Activated naive CD8-positive, alpha-beta T cell treated with anti-CD3 and anti-CD28 coated beads, Interleukin-2, amount 50 U/mL, for 16 hours (primary cell): ENCODE measurements around the gene SLC17A4.

ENCODE experiments used
- DNase-seq: peaks from one replicate; pipeline ENCODE4 v3.0.0-alpha.2; 2020; ENCODE audit warnings: low read depth, low spot score

Gene SLC17A4, protein sequence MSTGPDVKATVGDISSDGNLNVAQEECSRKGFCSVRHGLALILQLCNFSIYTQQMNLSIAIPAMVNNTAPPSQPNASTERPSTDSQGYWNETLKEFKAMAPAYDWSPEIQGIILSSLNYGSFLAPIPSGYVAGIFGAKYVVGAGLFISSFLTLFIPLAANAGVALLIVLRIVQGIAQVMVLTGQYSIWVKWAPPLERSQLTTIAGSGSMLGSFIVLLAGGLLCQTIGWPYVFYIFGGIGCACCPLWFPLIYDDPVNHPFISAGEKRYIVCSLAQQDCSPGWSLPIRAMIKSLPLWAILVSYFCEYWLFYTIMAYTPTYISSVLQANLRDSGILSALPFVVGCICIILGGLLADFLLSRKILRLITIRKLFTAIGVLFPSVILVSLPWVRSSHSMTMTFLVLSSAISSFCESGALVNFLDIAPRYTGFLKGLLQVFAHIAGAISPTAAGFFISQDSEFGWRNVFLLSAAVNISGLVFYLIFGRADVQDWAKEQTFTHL

GRCh38 chr6:25754535-25754934 is at the start of gene SLC17A4:
SLC17A4 (plus strand) TSS chr6:25754742; CDS start chr6:25761963, 7,221 bp downstream.
- no peak for DNase-seq

- no peak for DNase-seq
Observed at GRCh38 chr6:25706314-25707014, 48.1 kb upstream of the SLC17A4 start.

DNA sequence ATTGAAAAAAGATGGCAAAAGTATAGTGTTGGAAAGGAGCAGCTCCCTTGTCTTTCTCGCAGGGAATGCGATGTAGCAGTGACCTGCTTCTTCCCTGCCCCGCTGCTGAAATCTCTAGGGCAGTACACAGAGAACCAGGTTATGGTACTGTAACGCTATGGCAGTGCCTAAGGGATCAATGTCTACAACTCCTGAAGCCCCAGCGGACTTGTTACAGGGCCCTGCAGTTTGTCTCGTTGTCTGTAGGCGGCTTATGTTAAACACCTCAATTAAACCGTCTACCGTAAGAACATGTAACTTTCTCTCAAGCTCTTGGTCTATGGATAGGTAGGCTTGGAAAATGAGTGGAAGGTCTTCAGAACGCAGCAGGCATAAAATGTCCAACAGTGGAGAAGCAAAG is 44.8 kb upstream of the SLC17A4 start:
- DNase-seq: no peak

DNA sequence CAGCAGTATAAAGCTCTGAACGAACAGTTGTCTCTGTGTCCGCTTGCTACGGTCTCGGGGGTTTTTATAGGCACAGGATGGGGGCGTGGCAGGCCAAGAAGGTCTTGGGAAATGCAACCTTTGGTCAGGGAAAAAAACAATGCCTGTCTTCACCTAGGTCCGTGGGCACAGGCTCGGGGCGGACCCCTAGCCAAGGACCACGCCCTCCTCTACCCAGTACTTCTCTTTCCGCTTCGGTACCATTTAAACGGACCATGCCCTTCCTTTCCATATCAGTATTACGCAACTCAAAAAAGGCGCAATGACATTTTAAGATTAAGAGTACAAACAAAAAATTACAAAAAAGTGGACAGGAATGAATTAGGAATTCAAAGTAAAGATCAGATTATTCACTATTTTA is 44.3 kb upstream of the SLC17A4 start:
- DNase-seq: no peak

- DNase-seq: no peak
Observed at GRCh38 chr6:25713824-25714223, 40.7 kb upstream of the SLC17A4 start.

- DNase-seq: no peak
Observed at GRCh38 chr6:25714765-25715164, 39.8 kb upstream of the SLC17A4 start.

DNA sequence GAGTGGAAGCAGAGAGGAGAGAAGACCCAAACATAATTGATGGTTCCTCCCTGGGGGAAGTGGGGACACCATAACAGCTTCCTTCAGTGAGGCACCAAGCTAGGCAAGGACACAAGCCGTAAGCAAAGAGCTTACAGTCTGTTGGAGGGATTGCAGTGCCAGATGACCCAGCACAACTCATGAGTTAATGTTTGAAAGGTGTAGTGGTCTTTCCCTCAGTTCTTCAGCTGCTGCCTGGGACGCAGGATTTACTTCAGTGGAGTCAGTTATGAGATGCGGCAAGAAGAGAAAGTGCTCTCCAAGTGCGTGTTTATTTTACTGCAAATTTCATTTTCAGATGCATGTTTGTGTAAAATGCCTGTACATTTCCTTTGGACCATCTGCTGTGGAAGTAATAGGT is 38.7 kb upstream of the SLC17A4 start:
- DNase-seq: no peak

DNA sequence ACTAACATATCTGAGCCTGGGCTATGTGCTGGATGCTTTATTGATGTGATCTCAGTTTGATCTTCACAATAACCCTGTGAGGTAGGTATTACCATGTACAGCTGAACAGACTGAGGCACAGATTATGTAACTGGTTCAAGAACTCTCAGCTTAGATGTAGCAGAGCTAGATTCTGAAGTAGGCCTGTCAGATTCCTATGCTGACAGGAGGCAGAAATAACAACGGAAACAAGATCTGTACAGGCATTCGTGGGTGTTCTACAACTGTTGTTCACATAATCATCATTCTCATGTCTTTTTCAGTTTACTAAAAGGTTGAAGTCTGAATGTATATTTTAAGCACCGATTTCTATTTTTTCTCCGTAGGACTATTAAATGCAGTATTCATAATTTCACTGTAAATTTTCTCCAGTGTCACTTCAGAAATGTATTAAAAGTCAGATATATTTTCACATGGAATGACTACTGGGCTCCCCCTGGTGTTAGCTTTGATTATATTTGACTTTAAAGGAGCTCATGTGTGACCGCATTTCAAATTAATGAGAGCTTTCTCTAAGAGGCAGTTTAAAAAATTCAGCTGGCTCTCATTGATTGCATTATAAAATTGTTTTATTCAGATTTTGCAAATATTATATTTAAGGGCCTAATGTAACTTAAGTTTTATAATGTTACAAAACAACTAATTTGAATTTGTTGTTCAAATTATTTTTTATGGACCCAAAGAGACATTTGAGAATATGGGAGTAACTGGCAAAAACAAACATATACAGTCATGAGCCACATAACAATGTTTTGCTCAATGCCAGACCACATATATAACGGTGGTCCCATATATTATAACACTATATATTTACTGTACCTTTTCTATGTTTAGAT is 36.4 kb upstream of the SLC17A4 start:
- DNase-seq: no peak

- no peak for DNase-seq
Observed at GRCh38 chr6:25726122-25726911, 28.2 kb upstream of the SLC17A4 start.

DNA sequence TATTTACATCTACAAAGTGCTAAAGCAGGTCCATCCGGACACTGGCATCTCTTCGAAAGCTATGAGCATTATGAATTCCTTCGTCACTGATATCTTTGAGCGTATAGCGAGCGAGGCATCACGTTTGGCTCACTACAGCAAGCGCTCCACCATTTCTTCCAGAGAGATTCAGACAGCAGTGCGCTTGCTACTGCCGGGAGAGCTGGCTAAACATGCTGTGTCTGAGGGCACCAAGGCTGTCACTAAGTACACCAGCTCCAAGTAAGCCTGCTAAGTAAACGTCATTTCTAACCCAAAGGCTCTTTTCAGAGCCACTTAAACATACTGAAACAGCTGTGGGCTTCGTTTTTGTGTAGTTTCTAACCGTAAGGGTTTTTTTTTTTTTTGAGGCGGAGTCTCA is 27.5 kb upstream of the SLC17A4 start:
- no peak for DNase-seq

GRCh38 chr6:25730907-25731306 is 23.6 kb upstream of the SLC17A4 start:
- DNase-seq: no peak

DNA sequence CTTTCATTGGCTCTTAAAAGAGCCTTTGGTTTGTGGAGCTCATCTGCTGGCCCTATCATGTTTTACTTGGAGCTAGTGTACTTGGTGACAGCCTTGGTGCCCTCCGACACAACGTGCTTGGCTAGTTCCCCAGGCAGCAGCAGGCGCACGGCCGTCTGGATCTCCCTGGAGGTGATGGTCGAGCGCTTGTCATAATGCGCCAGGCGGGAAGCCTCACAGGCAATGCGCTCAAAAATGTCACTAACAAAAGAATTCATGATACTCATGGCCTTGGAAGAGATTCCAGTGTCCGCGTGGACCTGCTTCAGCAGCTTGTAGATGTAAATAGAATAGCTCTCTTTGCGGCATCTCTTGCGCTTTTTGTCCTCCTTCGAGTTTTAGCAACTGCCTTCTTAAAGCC is 22.8 kb upstream of the SLC17A4 start:
- no peak for DNase-seq

- no peak for DNase-seq
Observed at GRCh38 chr6:25732468-25733198, 21.9 kb upstream of the SLC17A4 start.

- no peak for DNase-seq
Observed at GRCh38 chr6:25735261-25735660, 19.3 kb upstream of the SLC17A4 start.

DNA sequence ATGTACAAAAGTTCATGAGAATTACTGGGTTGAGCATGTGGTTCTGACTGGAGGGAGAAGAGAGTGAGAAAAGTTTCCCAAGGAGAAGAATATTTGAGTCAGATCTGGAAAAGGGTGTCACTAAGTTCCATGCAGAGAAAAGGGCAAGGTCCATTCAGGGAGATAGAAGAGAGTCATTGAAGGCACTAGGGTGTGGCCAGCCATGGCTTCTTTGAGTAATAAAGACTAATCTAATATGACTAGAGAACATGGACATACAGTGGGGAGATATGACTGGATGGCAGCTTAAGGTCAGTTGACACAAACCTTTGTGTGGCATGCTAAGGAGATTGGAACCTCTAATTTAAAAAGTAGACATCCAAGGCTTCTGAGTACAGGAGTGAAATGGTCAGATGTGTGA is 10.7 kb upstream of the SLC17A4 start:
- DNase-seq: no peak

GRCh38 chr6:25745836-25746235 is 8.7 kb upstream of the SLC17A4 start:
- DNase-seq: no peak

- no peak for DNase-seq
Observed at GRCh38 chr6:25746968-25747367, 7.6 kb upstream of the SLC17A4 start.

GRCh38 chr6:25747477-25747876 is 7.1 kb upstream of the SLC17A4 start:
- no peak for DNase-seq

- no peak for DNase-seq
Observed at GRCh38 chr6:25748049-25748448, 6.5 kb upstream of the SLC17A4 start.
